GM23338 (cell line): Measurements from ENCODE around the gene OPN4.

ENCODE experiments used
- CREB1 ChIP-seq: fragments of 250-450 bp; sonication (Bioruptor Pico); IDR thresholded peaks from 2 replicates; pipeline ENCODE4 v1.5.0; 2020; ENCODE audit warnings: low read depth, mild to moderate bottlenecking, moderate library complexity
- CTCF ChIP-seq, 2 experiments: fragments of 200-600 bp in 1 of 2; sonication (generic) in 1 of 2; conservative IDR thresholded peaks; 2 replicates each; pipeline versions ENCODE4 v1.5.1 to v1.6.1; 2016 to 2017; ENCODE audit warnings: antibody characterized with exemption in 2 of 2, low read depth in 2 of 2, mild to moderate bottlenecking in 2 of 2, moderate library complexity in 1 of 2
- ETS1 ChIP-seq: IDR thresholded peaks from 2 replicates; pipeline ENCODE4 v1.6.1; 2016; ENCODE audit warnings: antibody characterized with exemption
- EZH2 ChIP-seq: fragments of 200-600 bp; sonication (generic); IDR thresholded peaks from one replicate; pipeline ENCODE4 v1.8.0; 2017; ENCODE audit warnings: antibody characterized with exemption, mild to moderate bottlenecking, low read depth; ENCODE audit not compliant: unreplicated experiment
- EZH2phosphoT487 ChIP-seq: fragments of 200-600 bp; sonication (generic); IDR thresholded peaks from one replicate; pipeline ENCODE4 v1.8.1; 2018; ENCODE audit warnings: antibody characterized with exemption; ENCODE audit not compliant: unreplicated experiment
- JUNB ChIP-seq: IDR thresholded peaks from one replicate; pipeline ENCODE4 v1.6.1; 2016; ENCODE audit warnings: antibody characterized with exemption; ENCODE audit not compliant: unreplicated experiment
- NANOG ChIP-seq: IDR thresholded peaks from 2 replicates; pipeline ENCODE4 v1.6.1; 2016; ENCODE audit warnings: antibody characterized with exemption, borderline replicate concordance
- POLR2AphosphoS5 ChIP-seq: IDR thresholded peaks from 2 replicates; pipeline ENCODE4 v1.6.1; 2016; ENCODE audit warnings: antibody characterized with exemption, low read depth
- REST ChIP-seq: IDR thresholded peaks from one replicate; pipeline ENCODE4 v1.6.1; 2018; ENCODE audit warnings: antibody characterized with exemption; ENCODE audit not compliant: unreplicated experiment
- ZNF114 ChIP-seq: fragments of 250-450 bp; sonication (Bioruptor Pico); IDR thresholded peaks from 2 replicates; pipeline ENCODE4 v1.5.0; 2020; ENCODE audit warnings: mild to moderate bottlenecking, moderate library complexity
- ZNF331 ChIP-seq: fragments of 250-450 bp; sonication (Bioruptor Pico); IDR thresholded peaks from 2 replicates; pipeline ENCODE4 v1.5.0; 2020; ENCODE audit warnings: low read depth, mild to moderate bottlenecking, moderate library complexity
- ZNF462 ChIP-seq: fragments of 250-450 bp; sonication (Bioruptor Pico); IDR thresholded peaks from 2 replicates; pipeline ENCODE4 v1.5.0; 2020; ENCODE audit warnings: mild to moderate bottlenecking, moderate library complexity

GRCh38 chr10:86670290-86670811 lies 16.0 kb downstream of the OPN4 start:
- TF ChIP-seq CTCF (conservative IDR thresholded peaks at IDR 0.05; ENCODE audit: low read depth in 2 of 2) = no peak
- TF ChIP-seq JUNB = no peak
- TF ChIP-seq REST = no peak
- TF ChIP-seq NANOG = no peak
- no peak for TF ChIP-seq EZH2
- no peak for TF ChIP-seq ETS1
- TF ChIP-seq EZH2phosphoT487 = no peak
- no peak for TF ChIP-seq POLR2AphosphoS5
- no peak for TF ChIP-seq ZNF462 (CRISPR knock-in tag)
- no peak for TF ChIP-seq ZNF331
- no peak for TF ChIP-seq CREB1
- no peak for TF ChIP-seq ZNF114 (CRISPR knock-in tag)
